ENCODE results near the gene SPATA31E1.
"Not testable (repeated sequence)": the region's sequence is repeated elsewhere in the genome, so short reads cannot be mapped to it uniquely, and the experiment has no call there.

Gene SPATA31E1

GRCh38 chr9:87937352-87937751, 54.7 kb downstream of the SPATA31E1 start:
- DNase-seq, result not testable (repeated sequence)

- DNase-seq, result not testable (repeated sequence)
These were observed 55.2 kb downstream of the SPATA31E1 start for GRCh38 chr9:87937918-87938317.

GRCh38 chr9:87938336-87938735, 55.7 kb downstream of the SPATA31E1 start:
- not testable (repeated sequence) for DNase-seq
